ENCODE measurements around the gene SLCO2A1. TPM values are rescaled to one million over a fixed set of nuclear protein-coding genes. Genes with fewer than 3 reads are reported as not detected.

SLCO2A1 gene
- 10 to 100 TPM; 15.9 to 46.7 TPM for total RNA-seq

DNA sequence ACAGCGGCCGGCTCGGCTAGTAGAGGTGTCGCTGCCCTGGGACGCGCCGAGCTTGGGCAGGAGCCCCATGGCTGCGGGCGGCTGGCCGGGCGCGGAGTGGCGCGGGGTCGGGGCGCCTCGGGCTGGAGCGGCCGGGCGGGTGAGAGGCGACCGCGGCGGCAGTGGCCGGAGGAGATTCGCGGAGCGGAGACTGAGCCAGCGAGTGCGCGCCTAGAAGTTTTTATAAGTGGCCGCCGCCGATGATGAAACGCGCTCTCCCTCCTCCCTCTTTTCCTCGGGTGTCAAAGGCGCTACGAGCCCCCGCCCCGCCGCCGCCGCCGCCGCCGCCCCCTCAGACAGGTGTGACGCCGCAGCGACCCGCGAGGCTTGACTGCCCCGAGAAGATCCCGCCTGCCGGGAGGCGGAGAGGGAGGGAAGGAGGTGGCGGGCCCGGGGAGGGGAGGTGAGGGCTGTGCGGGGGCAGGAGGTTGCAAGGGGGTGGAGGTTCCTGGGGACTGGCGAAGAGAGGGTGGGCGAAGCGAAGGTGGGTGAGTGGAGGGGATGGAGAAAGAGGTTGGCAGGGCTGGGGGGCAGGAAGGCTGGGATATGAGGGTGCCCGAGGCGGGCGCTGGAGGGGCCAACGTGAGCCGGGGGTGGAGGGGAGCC, at the start of gene SLCO2A1:
Gene SLCO2A1, minus strand, starts transcription at position 192 of the 645 bp plus-strand sequence. Its CDS starts 123 bp downstream, at position 69.
- peak within 1 kb of the TSS; percentile 55 to 70 for H3K27ac ChIP-seq
- WGBS = under 1% methylated on average over 53 of the region's 67 CpGs
- peak; percentile 70 for DNase-seq (ENCODE audit: low spot score)

DNA sequence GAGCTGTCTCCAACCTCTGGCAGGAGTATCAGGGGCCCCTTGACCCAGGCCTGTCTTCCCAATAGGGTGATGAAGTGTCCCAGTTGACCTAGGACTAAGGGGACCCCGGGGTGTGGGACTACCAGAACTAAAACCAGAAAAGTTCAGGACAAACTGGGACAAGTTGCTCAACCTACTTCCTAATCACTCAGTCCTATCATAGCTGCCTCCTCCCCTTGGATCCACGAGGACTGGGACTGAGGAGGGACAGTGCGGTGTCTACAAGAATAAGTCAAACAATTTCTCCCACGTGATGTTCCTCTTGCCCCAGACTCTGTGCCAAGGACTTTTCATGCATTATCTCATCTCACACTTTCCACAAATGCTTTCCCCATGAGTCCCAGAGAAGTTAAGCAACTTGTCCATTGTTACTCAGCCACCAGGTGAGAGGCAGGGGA, 49.4 kb upstream of the SLCO2A1 start:
- H3K27ac ChIP-seq = no peak overlapping the region
- H3K36me3 ChIP-seq = no peaks in the 10 kb centered on the region
- no peak for DNase-seq (ENCODE audit: low spot score)
- TF ChIP-seq POLR2AphosphoS5 (IDR thresholded peaks at IDR 0.05) = no peak
- TF ChIP-seq, protein P1, sequence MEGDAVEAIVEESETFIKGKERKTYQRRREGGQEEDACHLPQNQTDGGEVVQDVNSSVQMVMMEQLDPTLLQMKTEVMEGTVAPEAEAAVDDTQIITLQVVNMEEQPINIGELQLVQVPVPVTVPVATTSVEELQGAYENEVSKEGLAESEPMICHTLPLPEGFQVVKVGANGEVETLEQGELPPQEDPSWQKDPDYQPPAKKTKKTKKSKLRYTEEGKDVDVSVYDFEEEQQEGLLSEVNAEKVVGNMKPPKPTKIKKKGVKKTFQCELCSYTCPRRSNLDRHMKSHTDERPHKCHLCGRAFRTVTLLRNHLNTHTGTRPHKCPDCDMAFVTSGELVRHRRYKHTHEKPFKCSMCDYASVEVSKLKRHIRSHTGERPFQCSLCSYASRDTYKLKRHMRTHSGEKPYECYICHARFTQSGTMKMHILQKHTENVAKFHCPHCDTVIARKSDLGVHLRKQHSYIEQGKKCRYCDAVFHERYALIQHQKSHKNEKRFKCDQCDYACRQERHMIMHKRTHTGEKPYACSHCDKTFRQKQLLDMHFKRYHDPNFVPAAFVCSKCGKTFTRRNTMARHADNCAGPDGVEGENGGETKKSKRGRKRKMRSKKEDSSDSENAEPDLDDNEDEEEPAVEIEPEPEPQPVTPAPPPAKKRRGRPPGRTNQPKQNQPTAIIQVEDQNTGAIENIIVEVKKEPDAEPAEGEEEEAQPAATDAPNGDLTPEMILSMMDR (IDR thresholded peaks at IDR 0.05) = no peak
- no peak for TF ChIP-seq POLR2A (IDR thresholded peaks at IDR 0.05)
- WGBS = 77% methylated on average over 4 of the region's 4 CpGs
- H3K27me3 ChIP-seq (replicated peaks; ENCODE audit: insufficient read depth) = no peaks in the 10 kb centered on the region
- intact Hi-C loops (cut with DNase I) = no loop called here
- H3K4me3 ChIP-seq = no peak overlapping the region
- H3K4me1 ChIP-seq (replicated peaks) = no peaks in the 10 kb centered on the region
- H3K9me3 ChIP-seq = no peaks in the 10 kb centered on the region

More for the DNA sequence above, at the start of gene SLCO2A1:
- no peak for TF ChIP-seq POLR2AphosphoS5 (IDR thresholded peaks at IDR 0.05)
- TF ChIP-seq, protein P1 (IDR thresholded peaks at IDR 0.05) = no peak
- TF ChIP-seq POLR2A (IDR thresholded peaks at IDR 0.05) = peak; percentile 19
- H3K4me3 ChIP-seq = peak within 1 kb of the TSS; percentile 53 to 54
- intact Hi-C loops (cut with DNase I) = no loop called here
- H3K4me1 ChIP-seq (replicated peaks) = no peaks in the 10 kb centered on the region
- no peaks in the 10 kb centered on the region for H3K27me3 ChIP-seq (replicated peaks; ENCODE audit: insufficient read depth)
- no peaks in the 10 kb centered on the region for H3K9me3 ChIP-seq
- H3K36me3 ChIP-seq = no peaks in the 10 kb centered on the region

DNA sequence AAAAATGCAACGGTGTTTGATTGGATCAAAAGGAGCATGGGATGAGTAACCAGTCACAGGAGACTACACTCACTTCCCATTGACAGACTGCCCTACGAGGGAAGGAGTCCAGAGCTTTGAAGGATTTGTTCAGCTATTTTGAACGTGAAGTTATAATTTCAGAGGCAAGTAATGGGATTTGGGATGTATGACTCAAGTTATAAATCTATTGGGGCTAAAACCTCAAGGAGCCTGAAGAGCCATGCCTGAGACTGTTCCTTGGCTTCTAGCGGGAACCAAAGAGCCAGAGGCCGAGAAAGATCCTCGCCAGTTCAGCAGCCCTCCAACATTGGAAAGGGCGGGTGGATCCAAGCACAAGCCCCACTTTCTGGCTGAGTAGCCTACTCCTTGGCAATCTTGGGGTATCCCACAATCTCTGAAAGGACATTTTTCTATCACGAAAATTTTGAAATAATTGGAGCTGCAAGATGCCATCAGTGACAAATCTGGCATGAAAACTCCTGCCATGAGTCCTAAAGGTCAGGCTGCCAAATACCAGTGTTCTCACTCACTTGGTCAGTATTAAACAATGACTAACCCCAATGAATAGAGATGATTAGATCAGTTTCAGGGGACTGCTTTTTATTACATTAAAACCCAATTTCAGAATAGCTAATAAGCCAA, 48.6 kb upstream of the SLCO2A1 start:
- intact Hi-C loops (cut with DNase I) = no loop called here
- TF ChIP-seq, protein P1 (IDR thresholded peaks at IDR 0.05) = no peak
- TF ChIP-seq POLR2A (IDR thresholded peaks at IDR 0.05) = no peak
- no peak for TF ChIP-seq POLR2AphosphoS5 (IDR thresholded peaks at IDR 0.05)
- Histone ChIP-seq H3K27me3 (replicated peaks; ENCODE audit: insufficient read depth) (no peaks in the 10 kb centered on the region), H3K4me3 (no peak overlapping the region), H3K4me1 (replicated peaks) (no peaks in the 10 kb centered on the region), H3K9me3 (no peaks in the 10 kb centered on the region), H3K36me3 (no peaks in the 10 kb centered on the region), H3K27ac (no peak overlapping the region)
- DNase-seq (ENCODE audit: low spot score) = no peak
- WGBS = 89% methylated on average over 8 of the region's 8 CpGs

DNA sequence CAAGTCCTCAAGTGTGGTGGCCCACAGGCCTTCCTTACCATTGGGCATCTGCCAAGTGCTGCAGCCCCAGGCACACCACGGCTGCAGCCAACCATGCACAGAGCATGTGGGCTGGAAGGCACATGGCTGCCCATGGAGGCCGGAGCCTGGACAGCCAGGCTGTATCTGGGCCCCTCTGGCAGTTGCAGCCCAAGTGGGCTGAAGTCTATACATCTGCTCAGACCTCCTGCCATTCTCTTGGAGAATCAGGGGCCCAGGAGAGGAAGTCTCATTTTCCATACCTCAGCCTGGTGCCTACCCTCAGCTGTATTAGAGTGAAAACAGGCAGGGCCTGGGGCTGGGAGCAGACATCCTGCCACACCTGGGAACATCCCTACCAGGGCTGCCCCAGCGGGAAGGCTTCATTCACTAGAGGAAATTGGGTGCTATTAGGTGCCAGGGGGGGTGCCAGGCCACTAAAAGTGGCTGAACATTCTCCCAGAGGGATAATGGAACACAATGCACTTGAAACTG, 48.0 kb upstream of the SLCO2A1 start:
- Histone ChIP-seq H3K36me3 (no peaks in the 10 kb centered on the region), H3K4me3 (no peak overlapping the region), H3K27ac (no peak overlapping the region), H3K9me3 (no peaks in the 10 kb centered on the region), H3K4me1 (replicated peaks) (no peaks in the 10 kb centered on the region), H3K27me3 (replicated peaks; ENCODE audit: insufficient read depth) (no peaks in the 10 kb centered on the region)
- TF ChIP-seq POLR2AphosphoS5 (IDR thresholded peaks at IDR 0.05) (no peak), POLR2A (IDR thresholded peaks at IDR 0.05) (no peak)
- TF ChIP-seq, protein P1 (IDR thresholded peaks at IDR 0.05) = no peak
- intact Hi-C loops (cut with DNase I) = no loop called here
- DNase-seq (ENCODE audit: low spot score) = peak; percentile 1
- 82% methylated on average over 3 of the region's 3 CpGs for WGBS
